IPS-15b (cell line): ENCODE measurements around the gene RALGPS2.
"Not testable (repeated sequence)": the region's sequence is repeated elsewhere in the genome, so short reads cannot be mapped to it uniquely, and the experiment has no call there.

Experiments used
- H3K27me3 ChIP-seq: one replicate; pipeline ENCODE4 v1.6.1; 2013; ENCODE audit warnings: low read length; ENCODE audit not compliant: control insufficient read depth, insufficient read depth
- H3K36me3 ChIP-seq: one replicate; pipeline ENCODE4 v1.6.1; 2013; ENCODE audit warnings: low read length; ENCODE audit not compliant: control insufficient read depth, insufficient read depth
- H3K4me1 ChIP-seq: one replicate; pipeline ENCODE4 v1.6.1; 2013; ENCODE audit warnings: mild to moderate bottlenecking, low read length; ENCODE audit not compliant: control insufficient read depth, insufficient read depth
- H3K4me3 ChIP-seq: one replicate; pipeline ENCODE4 v1.5.1; 2013; ENCODE audit warnings: low read depth, low read length
- H3K9ac ChIP-seq: one replicate; pipeline ENCODE4 v1.6.1; 2013; ENCODE audit warnings: low read depth, mild to moderate bottlenecking, low read length
- H3K9me3 ChIP-seq: one replicate; pipeline ENCODE4 v1.6.1; 2013; ENCODE audit warnings: mild to moderate bottlenecking, low read length; ENCODE audit not compliant: control insufficient read depth, insufficient read depth

Gene RALGPS2

DNA sequence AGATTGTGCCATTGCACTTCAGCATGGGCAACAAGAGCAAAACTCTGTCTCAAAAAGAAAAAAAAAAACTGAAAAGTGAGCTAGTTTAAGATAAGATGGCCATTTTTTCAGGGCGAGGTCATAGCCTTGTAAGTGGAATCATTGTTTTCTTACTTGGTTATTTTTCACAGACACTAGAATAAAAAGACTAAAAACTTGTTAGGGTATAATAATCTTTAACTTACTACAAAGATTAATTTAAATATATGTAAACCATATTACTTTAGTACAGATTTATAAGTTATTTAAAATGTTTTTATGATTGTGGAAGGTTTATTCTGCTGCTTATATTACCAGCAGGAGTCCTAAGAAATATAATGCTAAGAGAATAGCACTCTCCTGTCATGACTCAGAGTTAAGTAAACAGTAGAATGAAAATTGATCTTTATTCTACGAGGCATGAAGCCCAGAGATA, 122.4 kb downstream of the RALGPS2 start:
- no peaks in the 10 kb centered on the region for H3K9me3 ChIP-seq
- no peak overlapping the region for H3K9ac ChIP-seq
- H3K36me3 ChIP-seq: no peaks in the 10 kb centered on the region
- H3K4me3 ChIP-seq: no peak overlapping the region
- no peaks in the 10 kb centered on the region for H3K27me3 ChIP-seq
- H3K4me1 ChIP-seq: no peaks in the 10 kb centered on the region

DNA sequence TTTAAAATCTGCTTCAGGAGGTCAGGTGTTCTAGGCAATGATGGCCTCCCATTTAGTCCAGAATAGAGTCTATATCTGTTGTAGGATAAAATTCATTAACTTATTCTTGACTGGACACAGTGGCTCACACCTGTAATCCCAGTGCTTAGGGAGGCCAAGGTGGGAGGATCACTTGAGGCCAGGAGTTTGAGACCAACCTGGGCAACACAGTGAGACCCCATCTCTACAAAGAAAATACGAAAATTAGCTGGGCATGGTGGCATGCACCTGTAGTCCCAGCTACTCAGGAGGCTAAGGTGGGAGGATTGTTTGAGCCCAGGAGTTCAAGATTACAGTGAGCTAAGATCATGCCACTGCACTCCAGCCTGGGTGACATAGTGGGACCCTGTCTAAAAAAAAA, 122.9 kb downstream of the RALGPS2 start:
- H3K4me3 ChIP-seq, H3K9ac ChIP-seq, H3K27me3 ChIP-seq, H3K4me1 ChIP-seq, H3K9me3 ChIP-seq, H3K36me3 ChIP-seq: not testable (repeated sequence)

DNA sequence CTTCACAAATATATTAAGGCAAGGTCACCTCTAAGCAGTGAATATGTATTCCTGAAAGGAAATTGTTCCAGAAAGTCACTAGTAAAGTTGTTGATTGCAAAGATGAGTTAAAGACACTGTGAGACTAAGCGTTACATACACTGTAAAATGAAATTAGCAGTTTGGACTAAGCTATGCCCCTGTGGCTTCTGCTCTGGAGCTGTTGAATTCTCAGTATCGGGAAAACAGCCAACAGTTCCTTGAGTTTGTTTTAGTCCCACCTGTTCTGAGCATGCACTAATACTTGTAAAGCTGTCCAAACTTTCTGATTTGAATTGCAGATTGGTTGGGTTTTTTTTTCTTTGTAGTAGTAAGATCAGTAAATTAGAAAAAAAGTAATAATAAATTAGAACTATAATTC, 124.9 kb downstream of the RALGPS2 start:
- Histone ChIP-seq H3K27me3 (no peaks in the 10 kb centered on the region), H3K9me3 (no peaks in the 10 kb centered on the region), H3K4me3 (no peak overlapping the region), H3K9ac (no peak overlapping the region), H3K36me3 (no peaks in the 10 kb centered on the region), H3K4me1 (no peaks in the 10 kb centered on the region)

DNA sequence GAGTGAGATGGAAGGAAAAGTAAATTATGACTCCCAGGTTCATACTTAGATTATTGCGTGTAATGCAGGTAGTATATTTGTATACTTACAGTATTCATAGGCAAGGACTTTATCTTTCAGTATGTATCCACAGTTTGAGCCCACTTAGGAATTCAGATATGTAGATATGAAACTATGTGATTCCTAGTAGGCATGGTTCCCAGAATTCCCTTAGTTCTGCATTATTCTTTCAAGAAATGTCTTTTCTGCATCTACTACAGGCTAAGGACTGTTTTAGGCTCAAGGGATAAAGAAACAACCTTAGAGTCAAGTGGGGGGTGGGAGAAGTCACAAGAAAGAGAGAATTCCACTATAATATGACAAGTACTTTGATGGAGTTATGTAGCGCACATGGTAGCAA, 132.1 kb downstream of the RALGPS2 start:
- H3K27me3 ChIP-seq: no peaks in the 10 kb centered on the region
- H3K36me3 ChIP-seq: no peaks in the 10 kb centered on the region
- H3K9ac ChIP-seq: no peak overlapping the region
- H3K9me3 ChIP-seq: no peaks in the 10 kb centered on the region
- no peak overlapping the region for H3K4me3 ChIP-seq
- no peaks in the 10 kb centered on the region for H3K4me1 ChIP-seq

DNA sequence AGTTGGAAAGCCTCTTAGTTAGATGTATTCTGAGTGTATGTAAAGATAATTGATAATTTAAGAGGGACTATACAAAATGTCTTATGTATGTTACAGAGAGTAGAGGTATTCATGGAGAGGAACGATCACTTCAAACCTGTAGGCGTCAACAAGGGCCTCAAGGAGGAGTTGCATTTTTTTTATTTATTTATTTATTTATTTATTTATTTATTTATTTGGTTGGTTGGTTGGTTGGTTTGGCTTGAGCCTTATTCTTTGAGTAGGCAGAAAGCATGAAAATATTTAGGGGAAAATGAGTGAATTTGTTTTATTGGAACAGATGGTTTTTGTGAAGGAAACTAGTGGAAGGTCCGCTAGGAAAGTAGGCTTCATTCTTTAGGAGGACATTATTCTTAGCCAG, 137.4 kb downstream of the RALGPS2 start:
- no peak overlapping the region for H3K4me3 ChIP-seq
- H3K9ac ChIP-seq: no peak overlapping the region
- no peaks in the 10 kb centered on the region for H3K27me3 ChIP-seq
- no peaks in the 10 kb centered on the region for H3K9me3 ChIP-seq
- no peaks in the 10 kb centered on the region for H3K36me3 ChIP-seq
- H3K4me1 ChIP-seq: no peaks in the 10 kb centered on the region

DNA sequence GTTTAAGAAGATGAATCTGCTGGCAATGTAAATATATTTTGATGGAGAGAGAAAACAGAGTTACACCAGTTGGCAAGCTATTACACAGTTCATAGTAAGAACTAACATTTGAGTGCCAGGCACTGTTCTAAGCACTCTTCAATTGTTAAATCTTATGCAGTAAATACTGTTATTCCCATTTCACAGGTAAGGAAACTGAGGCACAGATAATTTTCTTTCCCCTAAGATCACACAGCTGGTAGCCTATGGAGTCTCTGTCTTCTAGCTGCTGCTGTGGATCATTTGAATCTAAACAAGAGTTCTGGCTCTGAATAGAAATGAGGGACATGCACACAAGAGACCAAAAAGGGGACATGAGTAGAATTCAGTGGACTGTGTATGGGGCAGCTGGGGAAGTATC, 137.8 kb downstream of the RALGPS2 start:
- H3K4me1 ChIP-seq: no peaks in the 10 kb centered on the region

DNA sequence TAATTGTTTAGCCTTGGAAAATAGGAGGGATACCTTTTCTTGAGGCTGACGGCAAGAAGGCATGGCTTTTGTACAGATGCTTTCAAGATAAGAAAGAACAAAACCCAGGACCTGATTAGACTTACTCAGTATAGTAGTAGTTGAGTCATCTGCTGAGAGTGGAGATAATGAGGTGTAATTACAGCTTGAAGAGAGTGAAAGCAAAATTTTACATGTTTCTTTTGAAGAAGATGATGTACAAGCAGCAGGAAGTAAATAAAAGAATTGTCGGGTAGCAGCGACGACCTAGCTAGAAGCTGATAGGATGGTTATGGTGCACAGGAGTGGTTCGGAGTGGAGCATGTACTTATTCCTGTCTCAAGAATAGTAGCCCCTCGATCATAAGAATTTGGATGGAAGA, 139.3 kb downstream of the RALGPS2 start:
- Histone ChIP-seq H3K36me3 (no peaks in the 10 kb centered on the region), H3K4me3 (no peak overlapping the region), H3K9ac (no peak overlapping the region), H3K27me3 (no peaks in the 10 kb centered on the region), H3K4me1 (peaks cover 5% of the 10 kb centered on the region), H3K9me3 (no peaks in the 10 kb centered on the region)

More for the DNA sequence above, 137.8 kb downstream of the RALGPS2 start:
- no peaks in the 10 kb centered on the region for H3K27me3 ChIP-seq
- no peak overlapping the region for H3K4me3 ChIP-seq
- no peaks in the 10 kb centered on the region for H3K9me3 ChIP-seq
- no peaks in the 10 kb centered on the region for H3K36me3 ChIP-seq
- no peak overlapping the region for H3K9ac ChIP-seq

DNA sequence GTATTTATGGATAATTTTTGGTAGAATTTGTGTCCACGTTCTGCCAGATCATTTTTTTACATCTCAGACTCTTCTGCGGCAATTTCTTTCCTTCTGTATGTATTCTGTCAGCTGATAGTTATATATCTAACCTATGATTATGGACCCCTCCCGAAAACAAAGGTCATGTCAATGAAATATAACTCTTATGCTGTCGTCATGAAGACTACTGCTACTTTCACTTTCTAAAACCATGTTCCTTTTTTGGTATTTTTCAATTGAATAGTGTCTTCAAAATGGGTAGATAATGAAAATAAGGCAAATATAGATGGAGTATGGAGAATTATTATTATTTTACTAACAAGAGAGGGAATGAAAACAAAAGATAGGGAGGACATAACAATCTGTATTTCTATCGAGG, 142.6 kb downstream of the RALGPS2 start:
- peaks cover 15% of the 10 kb centered on the region for H3K4me1 ChIP-seq
- H3K9me3 ChIP-seq: no peaks in the 10 kb centered on the region
- H3K36me3 ChIP-seq: no peaks in the 10 kb centered on the region
- no peaks in the 10 kb centered on the region for H3K27me3 ChIP-seq
- no peak overlapping the region for H3K4me3 ChIP-seq
- no peak overlapping the region for H3K9ac ChIP-seq

DNA sequence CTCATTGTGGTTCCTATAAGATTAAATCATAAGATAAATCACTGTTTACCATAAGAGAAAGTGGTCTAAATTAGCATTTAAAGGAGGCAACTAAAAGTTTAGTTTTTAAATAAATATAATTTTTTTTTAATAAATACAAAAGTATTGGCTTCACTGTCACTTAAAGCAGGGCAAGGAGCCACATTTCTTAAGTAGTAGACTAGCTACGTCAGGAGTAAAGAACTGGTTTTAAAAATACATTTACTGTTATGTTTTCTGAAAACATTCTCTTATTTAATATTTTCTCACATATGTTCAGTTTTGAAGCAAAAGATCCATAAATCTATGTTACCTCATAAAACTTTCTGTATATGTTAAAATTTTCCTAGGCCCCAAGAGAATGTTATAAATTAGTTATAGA, 143.7 kb downstream of the RALGPS2 start:
- no peak overlapping the region for H3K4me3 ChIP-seq
- no peaks in the 10 kb centered on the region for H3K36me3 ChIP-seq
- peaks cover 15% of the 10 kb centered on the region for H3K4me1 ChIP-seq
- H3K9ac ChIP-seq: no peak overlapping the region
- no peaks in the 10 kb centered on the region for H3K9me3 ChIP-seq
- no peaks in the 10 kb centered on the region for H3K27me3 ChIP-seq

DNA sequence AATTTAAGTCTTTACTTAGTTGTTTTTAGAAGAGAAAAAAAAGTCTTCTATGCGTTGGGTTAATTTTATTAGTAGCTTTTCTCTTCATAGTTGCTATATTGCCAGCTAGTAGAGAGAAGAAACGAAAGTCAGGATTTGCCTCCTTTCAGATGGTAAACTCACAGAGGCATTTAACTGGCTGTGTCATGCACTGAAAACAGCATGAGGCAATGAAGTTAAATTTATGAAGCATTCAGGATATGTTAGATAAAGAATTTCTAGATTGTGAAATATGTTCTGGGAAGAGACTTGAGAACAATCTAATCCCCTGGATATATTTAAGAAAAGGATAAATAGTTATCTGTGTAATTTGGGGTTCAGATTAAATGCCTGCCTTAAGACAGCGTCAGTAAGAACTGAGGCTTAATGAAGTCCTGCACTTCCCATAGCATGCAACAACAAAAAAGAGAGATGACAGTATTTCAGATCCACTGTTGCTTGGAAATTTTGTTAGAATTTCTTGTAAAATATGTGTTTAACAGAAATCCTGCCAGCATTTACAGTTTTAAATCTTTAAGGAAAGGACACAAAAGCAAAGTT, 144.2 kb downstream of the RALGPS2 start:
- H3K9ac ChIP-seq: no peak overlapping the region
- H3K4me3 ChIP-seq: no peak overlapping the region

DNA sequence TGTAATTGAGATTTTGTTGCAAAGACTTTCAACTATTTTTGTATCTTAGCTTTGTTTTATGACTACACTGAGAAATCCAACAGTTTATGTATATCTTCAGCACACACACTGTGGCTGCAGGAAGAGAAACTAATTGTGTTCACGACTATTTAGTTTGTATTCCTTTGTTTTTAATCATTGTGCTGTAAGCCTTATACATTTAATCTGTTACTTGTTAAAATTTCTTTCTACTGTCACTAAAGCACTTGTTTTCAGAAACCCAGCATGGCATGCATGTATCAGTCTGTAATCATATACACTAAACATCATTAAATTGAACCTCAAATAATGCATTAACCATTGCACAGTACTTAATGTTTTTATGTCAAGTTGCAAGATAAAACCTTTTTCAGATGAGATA, 145.2 kb downstream of the RALGPS2 start:
- Histone ChIP-seq H3K36me3 (no peaks in the 10 kb centered on the region), H3K4me1 (peaks cover 15% of the 10 kb centered on the region), H3K27me3 (no peaks in the 10 kb centered on the region), H3K9ac (no peak overlapping the region), H3K9me3 (no peaks in the 10 kb centered on the region), H3K4me3 (no peak overlapping the region)

More for the DNA sequence above, 144.2 kb downstream of the RALGPS2 start:
- Histone ChIP-seq H3K27me3 (no peaks in the 10 kb centered on the region), H3K36me3 (no peaks in the 10 kb centered on the region), H3K4me1 (peaks cover 15% of the 10 kb centered on the region), H3K9me3 (no peaks in the 10 kb centered on the region)

DNA sequence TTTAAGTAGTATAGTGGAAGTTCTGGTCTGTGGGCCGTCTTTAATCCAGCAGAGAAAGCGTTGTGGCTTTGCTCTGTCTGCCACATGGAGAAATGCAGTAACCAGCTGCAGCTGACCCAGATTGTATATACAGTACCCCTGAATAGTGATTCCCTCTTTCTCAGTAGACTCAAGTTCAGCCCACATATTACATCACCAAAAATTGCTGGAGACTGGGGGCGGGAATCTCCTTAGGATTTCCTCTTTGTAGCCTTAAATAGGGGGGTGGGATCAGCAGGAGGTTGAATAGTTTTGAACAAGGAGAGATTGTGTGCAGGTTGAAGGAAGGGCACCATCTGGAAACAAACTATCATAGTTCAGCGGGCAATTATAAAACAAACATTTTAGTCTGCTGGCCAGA, 145.9 kb downstream of the RALGPS2 start, which contains the start of gene ANGPTL1:
Gene ANGPTL1 (minus strand): TSS at position 134 of the 400 bp plus-strand sequence. CDS start 5,301 bp downstream, outside the sequence.
- Histone ChIP-seq H3K4me3 (no peak within 1 kb of the TSS), H3K9ac (no peak within 1 kb of the TSS), H3K36me3 (no peaks in the 10 kb centered on the region), H3K4me1 (peaks cover 15% of the 10 kb centered on the region), H3K27me3 (no peaks in the 10 kb centered on the region), H3K9me3 (no peaks in the 10 kb centered on the region)
